C1 segment of cervical spinal cord (tissue), 14 donors: Measurements from ENCODE around the gene C19orf67.
A peak's percentile ranks its signal among the peaks of the same experiment; 100 is the strongest.
"Not testable (repeated sequence)": the region's sequence is repeated elsewhere in the genome, so short reads cannot be mapped to it uniquely, and the experiment has no call there.

Experiments
- DNase-seq, 14 donors: peaks; one replicate each; lab custom pipeline; 2025; lab: John Stamatoyannopoulos, UW

C19orf67 gene

DNA sequence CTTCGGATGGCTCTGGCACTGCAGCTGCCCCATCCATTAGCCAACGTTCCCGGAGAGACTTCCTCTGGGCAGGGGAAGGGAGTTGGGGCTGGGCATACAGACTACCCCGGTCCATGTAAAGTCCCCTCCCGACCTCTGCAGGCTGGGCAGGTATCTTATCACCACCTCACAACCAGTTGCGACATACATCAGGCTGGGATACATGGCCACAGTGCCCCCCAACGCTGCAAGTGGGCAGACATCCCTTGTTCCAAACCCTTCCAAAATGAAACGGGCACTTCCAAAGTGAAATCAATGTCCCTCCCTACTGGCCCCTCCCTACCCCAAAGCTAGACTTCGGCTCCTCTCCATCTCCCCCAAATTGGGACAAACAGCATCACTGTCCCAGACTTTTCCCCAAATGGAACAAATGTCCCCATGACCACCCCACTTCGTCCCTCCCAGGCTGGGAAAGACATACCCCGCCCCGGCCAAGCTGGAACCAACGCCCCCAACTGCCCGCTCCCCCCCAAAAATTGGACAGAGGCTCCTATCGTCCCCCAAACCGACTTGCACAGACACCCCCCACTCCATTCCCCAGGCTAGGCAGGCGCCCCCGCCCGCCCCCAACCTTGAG lies 28.7 kb downstream of the C19orf67 start:
- DNase-seq = no peak

DNA sequence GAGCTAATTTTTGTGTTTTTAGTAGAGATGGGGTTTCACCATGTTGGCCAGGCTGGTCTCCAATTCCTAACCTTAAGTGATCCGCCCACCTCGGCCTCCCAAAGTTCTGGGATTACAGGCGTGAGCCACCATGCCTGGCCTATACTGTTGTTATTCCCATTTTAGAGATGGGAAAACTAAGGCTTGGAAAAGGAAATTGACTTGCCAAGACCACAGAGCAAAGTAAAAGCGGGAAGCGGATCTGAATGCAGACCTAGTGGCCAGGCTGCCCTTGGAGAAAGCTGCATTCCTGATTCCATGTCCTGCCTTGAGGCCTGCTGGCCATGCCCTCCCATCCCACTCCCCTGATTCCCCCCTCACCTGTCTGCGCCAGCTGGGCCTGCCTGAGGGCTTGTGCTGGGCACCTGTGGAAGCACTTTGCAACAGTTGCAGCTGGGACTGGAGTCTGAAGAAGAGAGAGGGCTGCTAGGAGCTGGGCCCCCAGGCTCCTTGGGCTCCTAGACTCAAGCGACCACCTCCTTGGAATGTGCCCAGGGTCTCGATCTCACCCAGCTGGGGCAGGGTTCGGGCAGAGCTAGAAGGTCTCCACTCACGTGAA lies 29.4 kb downstream of the C19orf67 start:
- no peak for DNase-seq

DNA sequence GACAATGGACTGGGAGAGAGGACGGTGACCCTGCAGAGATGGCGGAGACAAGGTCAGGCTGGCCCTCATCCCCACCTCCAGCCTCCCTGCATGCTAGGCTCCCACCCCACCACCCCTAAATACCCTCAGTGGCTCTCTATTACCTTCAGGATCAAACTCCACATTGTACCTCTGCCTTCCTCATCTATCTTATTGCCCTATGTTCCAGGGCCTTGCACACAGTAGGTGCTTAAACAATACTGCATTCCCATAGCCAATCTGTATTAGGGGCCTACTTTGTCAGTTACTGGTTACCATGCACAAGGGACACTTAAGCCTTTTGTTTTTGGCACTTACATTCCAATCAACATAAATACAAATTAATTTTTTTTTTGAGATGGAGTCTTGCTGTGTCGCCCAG lies 30.2 kb downstream of the C19orf67 start:
- no peak for DNase-seq

DNA sequence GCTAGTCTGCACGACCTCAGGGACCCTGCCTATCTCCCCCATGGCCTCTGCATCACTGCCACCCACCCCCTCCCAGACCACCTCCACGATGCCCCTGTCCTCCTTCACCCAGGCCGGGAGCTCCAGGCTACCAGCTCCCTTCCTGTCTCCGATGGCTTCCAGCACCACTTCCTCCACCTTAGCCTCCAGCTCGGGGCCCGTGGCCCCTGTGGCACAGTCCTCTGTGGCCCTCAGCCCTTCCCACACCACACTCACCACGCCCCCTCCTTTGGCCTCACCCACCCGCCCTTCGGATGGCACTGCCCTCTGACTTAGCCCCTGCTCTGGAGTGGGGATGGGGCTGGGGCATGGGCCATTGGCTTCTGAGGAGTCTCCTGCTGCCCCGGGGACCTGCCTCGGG lies 30.9 kb downstream of the C19orf67 start:
- no peak for DNase-seq

DNA sequence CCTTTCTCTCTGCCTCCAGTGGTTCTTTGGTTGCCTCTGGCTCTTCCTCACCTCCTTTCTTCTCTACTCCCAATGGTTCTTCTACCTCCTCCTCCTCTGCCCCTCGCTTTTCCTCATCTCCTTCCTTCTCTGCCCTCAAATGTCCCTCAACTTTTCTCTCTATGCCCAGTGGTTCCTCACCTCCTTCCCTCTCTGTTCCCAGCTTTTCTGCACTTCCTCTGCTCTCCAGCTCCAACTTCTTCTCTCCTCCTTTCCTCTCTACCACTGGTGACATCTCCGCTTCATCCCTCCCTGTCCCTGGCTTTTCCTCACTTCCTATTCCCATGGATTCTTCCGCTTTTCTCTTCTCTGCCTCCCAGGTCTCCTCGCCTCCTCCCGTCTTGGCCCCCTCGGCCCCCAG lies 31.5 kb downstream of the C19orf67 start:
- DNase-seq = no peak

DNA sequence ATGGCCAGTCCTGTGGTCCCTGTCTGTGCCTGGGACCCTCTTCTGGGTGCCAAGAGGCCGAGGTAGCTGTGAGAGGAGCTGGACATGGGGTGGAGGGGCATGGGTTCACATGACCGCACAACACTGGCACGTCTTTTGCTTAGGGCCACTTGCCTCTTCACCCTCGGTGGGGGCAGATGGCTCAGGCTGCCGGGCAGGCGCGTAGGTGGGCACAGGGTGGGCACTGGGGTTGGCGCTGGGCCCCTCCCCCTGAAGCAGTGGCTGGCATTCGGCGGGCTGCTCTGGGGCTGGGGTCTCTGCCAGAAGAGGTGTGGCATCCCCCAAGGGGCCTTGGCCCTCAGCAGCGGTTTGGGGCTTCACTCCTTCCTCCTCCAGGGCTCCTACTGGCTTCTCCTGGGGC lies 32.1 kb downstream of the C19orf67 start:
- no peak for DNase-seq

- DNase-seq = no peak
Measured at GRCh38 chr19:14053032-14053431, 32.6 kb downstream of the C19orf67 start.

DNA sequence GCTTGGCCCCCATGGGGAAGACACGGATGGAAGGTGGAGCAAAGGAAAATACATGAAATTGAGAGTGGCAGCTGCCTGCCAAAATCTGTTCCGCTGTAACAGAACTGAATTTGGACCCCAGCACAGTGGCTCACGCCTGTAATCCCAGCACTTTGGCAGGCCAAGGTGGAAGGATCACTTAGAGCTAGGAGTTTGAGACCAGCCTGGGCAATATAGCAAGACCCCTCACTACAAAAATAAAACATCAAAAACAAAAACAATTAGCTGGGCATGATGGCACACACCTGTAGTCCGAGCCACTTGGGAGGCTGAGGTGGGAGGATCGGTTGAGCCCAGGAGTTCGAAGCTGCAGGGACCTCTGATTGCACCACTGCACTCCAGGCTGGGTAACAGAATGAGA lies 33.1 kb downstream of the C19orf67 start:
- no peak for DNase-seq

GRCh38 chr19:14051980-14052379 lies 33.6 kb downstream of the C19orf67 start:
- no peak for DNase-seq

DNA sequence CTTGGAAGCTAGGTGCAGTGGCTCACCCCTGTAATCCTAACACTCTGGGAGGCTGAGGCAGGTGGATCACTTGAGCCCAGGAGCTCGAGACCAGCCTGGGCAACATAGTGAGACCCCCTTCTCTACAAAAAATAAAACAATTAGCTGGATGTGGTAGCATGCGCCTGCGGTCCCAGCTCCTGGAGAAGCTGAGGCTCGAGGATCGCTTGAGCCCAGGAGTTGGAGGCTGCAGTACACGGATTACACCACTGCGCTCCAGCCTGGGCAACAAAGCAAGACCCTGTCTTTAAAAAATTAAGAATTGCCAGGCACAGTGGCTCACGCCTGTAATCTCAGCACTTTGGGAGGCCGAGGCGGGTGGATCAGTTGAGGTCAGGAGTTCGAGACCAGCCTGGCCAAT lies 34.6 kb downstream of the C19orf67 start:
- not testable (repeated sequence) for DNase-seq

DNA sequence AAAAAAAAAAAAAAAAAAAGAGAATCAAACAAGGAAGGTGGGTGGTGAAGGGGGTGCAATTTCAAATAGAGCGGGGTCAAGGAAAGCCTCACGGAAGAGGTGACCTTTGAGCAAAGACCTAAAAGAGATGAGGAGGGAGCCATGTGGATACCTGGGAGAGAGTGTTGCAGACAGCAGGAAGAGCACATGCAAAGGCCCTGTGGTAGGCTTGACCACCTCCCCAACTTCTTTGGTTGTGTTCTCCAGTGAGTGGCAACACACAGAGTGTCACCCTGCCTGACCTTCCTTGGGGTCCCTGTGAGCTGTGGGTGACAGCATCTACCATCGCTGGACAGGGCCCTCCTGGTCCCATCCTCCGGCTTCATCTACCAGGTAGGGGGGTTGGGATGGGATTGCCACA lies 35.1 kb downstream of the C19orf67 start:
- DNase-seq = no peak

- DNase-seq = no peak
Measured at GRCh38 chr19:14048443-14049153, 37.0 kb downstream of the C19orf67 start.

DNA sequence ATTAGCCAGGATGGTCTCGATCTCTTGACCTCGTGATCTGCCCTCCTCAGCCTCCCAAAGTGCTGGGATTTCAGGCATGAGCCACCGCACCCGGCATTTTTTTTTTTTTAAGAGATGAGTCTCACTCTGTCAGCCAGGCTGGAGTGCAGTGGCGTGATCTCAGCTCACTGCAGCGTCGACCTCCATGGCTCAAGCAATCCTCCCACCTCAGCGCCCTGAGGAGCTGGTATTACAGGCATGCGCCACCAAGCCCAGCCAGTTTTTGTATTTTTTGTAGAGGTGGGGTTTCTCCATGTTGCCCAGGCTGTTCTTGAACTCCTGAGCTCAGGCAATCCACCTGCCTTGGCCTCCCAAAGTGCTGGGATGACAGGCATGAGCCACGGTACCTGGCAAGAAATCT lies 37.7 kb downstream of the C19orf67 start:
- DNase-seq = not testable (repeated sequence)

- peak in 6 of 14 donors; percentile 1 to 42 (median 6) for DNase-seq
Measured at GRCh38 chr19:14042659-14043608, 42.6 kb downstream of the C19orf67 start.

DNA sequence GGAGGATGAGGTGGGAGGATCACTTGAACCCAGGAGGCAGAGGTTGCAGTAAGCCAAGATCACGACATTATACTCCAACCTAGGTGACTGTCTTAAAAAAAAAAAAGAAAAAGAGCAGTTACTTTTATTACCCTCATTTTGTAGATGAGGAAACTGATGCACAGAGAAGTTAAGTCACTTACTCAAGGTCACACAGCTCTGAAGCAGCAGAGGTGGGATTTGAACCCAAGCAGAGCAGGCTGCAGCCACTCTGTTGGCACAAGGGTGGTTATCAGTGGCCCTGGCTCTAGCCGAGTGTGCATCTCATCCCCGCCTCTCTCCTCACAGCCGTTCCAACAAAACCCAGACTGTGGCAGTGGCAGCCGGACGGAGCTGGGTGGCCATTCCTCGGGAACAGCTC lies 46.4 kb downstream of the C19orf67 start:
- DNase-seq = no peak

DNA sequence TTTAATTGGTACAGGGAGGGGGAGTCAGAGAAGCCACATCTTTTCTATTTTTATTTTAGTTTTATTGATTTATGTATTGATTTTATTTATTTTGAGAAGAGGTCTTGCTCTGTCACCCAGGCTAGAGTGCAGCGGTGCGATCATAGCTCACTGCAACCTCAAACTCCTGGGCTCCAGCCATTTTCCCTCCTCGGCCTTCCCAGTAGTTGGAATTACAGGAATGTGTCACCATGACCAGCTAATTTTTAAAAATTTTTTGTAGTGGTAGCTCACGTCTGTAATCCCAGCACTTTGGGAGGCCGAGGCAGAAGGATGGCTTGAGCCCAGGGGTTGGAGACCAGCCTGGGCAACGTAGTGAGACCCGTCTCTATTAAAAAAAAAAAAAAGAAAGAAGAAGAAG lies 49.9 kb downstream of the C19orf67 start:
- no peak for DNase-seq

DNA sequence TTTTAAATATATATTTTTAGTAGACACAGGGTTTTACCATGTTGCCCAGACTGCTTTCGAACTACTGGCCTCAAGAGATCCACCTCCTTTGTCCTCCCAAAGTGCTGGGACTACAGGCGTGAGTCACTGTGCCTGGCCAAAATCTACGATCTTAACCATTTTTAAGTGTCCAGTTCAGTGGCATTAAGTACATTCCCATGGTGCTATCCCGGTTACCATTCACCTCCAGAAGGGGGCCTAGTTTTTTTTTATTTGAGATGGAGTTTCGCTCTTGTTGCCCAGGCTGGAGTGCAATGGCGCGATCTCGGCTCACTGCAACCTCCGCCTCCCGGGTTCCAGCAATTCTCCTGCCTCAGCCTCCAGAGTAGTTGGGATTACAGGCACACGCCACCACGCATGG lies 50.4 kb downstream of the C19orf67 start:
- DNase-seq = not testable (repeated sequence)

DNA sequence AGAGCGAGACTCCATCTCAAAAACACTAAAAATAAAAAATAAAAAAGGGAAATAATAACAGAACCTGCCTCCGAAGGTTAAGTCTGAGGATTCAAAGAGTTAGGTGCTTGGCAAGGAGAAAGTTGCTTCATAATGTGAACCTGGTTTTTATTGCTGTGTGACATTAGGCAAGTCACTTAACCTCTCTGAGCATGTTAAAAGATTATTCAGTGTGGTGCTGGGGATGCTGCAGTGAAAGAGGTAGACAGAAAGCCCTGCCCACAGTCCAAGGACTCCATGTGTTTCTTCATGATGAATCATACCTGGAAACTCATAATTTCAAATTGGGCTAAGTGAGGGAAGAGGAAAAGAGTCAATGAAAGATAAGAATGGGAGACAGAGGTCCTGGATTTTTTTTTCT lies 51.6 kb downstream of the C19orf67 start:
- DNase-seq = no peak

DNA sequence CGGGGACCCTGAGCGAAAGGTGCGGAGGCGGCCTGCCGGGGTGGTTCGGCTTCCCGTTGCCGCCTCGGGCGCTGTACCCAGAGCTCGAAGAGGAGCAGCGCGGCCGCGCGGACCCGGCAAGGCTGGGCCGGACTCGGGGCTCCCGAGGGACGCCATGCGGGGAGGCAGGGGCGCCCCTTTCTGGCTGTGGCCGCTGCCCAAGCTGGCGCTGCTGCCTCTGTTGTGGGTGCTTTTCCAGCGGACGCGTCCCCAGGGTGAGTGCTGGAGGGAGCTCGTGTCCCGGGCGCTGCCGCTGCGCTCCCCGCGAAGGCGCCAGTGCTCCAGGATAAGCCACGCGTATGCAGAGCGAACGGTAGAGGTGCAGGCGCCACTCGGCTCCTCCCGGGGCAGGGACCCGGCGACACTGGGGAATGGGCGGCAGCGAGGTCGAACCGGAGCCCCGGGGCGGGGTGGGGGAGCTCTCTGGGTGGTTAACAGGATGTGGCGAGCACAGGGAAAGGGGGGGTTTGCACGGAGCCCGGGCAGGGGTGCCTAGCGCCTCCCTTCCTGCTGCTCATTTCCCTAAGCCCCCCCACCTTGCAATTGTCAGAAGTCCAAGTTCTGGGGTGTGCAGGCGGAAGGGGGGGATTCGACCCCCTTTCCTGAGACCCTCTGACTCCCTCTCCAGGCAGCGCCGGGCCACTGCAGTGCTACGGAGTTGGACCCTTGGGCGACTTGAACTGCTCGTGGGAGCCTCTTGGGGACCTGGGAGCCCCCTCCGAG lies 53.7 kb downstream of the C19orf67 start, which contains the start of gene IL27RA:
TSS of gene IL27RA (plus strand) at position 44 of the 762 bp plus-strand sequence. CDS start at position 155, 111 bp downstream.
- DNase-seq = peak in 9 of 14 donors; percentile 11 to 48 (median 25)
